ENCODE results near the gene MXD4. TPM values are rescaled to one million over a fixed set of nuclear protein-coding genes. Genes with fewer than 3 reads are reported as not detected.

The MXD4 gene
- total RNA-seq, 1 experiment from 2014 or later = 22.3 TPM

DNA sequence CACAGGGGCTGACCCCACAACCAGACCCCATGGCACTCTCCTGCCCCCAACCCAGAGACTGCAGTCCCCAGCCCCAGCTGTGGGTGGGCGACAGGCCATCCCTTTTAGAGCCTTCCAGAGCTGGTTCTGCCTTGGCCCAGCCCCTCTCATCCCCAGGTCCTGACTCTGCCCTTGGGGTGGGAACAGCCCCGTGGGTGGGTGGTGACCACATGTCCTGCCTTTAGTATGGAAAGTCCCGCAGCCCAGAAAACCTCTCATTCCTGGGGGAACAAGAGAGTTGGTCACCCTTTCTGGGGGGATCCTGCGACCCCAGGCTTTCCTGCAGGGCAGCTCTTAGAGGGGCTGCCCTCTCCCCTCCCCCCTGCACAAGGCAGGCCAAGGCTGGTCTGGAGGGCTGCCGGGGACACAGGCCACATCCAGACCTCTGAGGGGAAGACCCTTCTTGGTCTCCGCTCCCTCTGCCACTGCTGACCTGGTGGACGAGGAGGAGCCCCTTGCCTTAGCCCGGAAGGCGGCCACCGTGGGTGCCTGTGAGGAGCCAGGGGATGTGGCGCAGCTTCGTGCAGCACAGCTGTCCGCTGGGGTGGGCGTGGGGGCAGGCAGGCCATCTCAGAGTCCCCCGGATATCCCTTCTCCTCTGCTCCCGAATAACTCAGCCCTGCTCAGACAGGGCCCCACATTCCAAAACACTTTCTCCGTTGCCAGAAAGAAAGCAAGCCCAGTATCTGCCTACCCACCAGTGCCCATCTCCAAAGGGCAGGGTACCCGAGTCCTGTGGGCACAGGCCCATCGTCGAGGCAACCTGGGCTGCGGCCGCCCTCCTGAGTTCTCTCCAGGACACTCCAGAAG, 6.7 kb upstream of the MXD4 start:
- H3K27ac Mint-ChIP-seq (ENCODE audit: unreplicated experiment) = no peak overlapping the region
- H3K36me3 ChIP-seq (ENCODE audit: control insufficient read depth, insufficient read depth, low read length) = no peaks in the 10 kb centered on the region
- POLR2A ChIA-PET = interaction anchor here (0.6 kb wide), 1 partner anchor 325 kb away, joined by 3 read pairs; no protein-coding TSS in a partner anchor
- no peak overlapping the region for H3K4me3 ChIP-seq (ENCODE audit: low read depth, low read length)
- no TSS peak for BruUV-seq (replicated peaks)
- H3K4me1 ChIP-seq = no peaks in the 10 kb centered on the region
- H3K36me3 Mint-ChIP-seq (ENCODE audit: insufficient read depth, unreplicated experiment) = no peaks in the 10 kb centered on the region
- no peaks in the 10 kb centered on the region for H3K4me1 Mint-ChIP-seq (ENCODE audit: low read depth, unreplicated experiment)
- H3K27me3 ChIP-seq (replicated peaks; ENCODE audit: control insufficient read depth, insufficient read depth, low read length) = no peaks in the 10 kb centered on the region; the same call in 1 of the 2 replicates
- TF ChIP-seq, protein P1, sequence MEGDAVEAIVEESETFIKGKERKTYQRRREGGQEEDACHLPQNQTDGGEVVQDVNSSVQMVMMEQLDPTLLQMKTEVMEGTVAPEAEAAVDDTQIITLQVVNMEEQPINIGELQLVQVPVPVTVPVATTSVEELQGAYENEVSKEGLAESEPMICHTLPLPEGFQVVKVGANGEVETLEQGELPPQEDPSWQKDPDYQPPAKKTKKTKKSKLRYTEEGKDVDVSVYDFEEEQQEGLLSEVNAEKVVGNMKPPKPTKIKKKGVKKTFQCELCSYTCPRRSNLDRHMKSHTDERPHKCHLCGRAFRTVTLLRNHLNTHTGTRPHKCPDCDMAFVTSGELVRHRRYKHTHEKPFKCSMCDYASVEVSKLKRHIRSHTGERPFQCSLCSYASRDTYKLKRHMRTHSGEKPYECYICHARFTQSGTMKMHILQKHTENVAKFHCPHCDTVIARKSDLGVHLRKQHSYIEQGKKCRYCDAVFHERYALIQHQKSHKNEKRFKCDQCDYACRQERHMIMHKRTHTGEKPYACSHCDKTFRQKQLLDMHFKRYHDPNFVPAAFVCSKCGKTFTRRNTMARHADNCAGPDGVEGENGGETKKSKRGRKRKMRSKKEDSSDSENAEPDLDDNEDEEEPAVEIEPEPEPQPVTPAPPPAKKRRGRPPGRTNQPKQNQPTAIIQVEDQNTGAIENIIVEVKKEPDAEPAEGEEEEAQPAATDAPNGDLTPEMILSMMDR (IDR thresholded peaks at IDR 0.05; ENCODE audit: insufficient read depth in 1 of 2, low read depth in 1 of 2, low read length in 1 of 2, severe bottlenecking in 1 of 2, unreplicated experiment in 1 of 2) = no peak
- intact Hi-C loops (cut with micrococcal nuclease; ENCODE audit: unreplicated experiment) = no loop called here
- CTCF ChIA-PET = interaction anchor here (0.5 kb wide), 1 partner anchor 50 kb away, joined by 3 read pairs; no protein-coding TSS in a partner anchor
- no peaks in the 10 kb centered on the region for H3K9me3 Mint-ChIP-seq (ENCODE audit: unreplicated experiment)
- no peaks in the 10 kb centered on the region for H3K27me3 Mint-ChIP-seq (ENCODE audit: insufficient read depth, unreplicated experiment)
- H3K4me3 Mint-ChIP-seq (ENCODE audit: unreplicated experiment) = no peak overlapping the region
- no peak for DNase-seq
- no peaks in the 10 kb centered on the region for H3K9me3 ChIP-seq

DNA sequence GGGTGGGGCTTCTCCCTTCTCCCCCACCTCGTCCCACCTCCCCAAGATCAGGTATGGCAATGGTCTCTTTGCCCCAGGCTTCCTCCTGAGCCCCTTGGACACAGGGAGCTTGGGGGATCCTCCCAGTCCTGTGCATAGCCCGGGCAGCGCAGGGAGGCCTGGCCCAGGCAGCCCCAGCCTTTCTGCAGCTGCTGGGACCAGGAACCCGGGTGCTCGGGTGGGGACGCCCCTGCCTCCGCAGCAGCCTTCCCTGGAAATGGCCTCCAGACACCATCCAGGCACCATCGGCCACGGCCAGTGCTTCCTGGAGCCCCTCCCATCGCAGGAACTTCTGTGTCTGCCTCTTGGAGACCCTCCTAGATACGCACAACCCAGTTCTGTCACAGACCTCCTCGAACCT, 5.9 kb upstream of the MXD4 start:
- TF ChIP-seq, protein P1 (IDR thresholded peaks at IDR 0.05; ENCODE audit: insufficient read depth in 1 of 2, low read depth in 1 of 2, low read length in 1 of 2, severe bottlenecking in 1 of 2, unreplicated experiment in 1 of 2) = no peak
- H3K4me3 ChIP-seq (ENCODE audit: low read depth, low read length) = no peak overlapping the region
- Mint-ChIP-seq H3K27me3 (ENCODE audit: insufficient read depth, unreplicated experiment) (no peaks in the 10 kb centered on the region), H3K4me3 (ENCODE audit: unreplicated experiment) (no peak overlapping the region), H3K27ac (ENCODE audit: unreplicated experiment) (no peak overlapping the region), H3K4me1 (ENCODE audit: low read depth, unreplicated experiment) (no peaks in the 10 kb centered on the region), H3K36me3 (ENCODE audit: insufficient read depth, unreplicated experiment) (no peaks in the 10 kb centered on the region), H3K9me3 (ENCODE audit: unreplicated experiment) (no peaks in the 10 kb centered on the region)
- ChIA-PET POLR2A (no interaction called here), CTCF (no interaction called here)
- H3K4me1 ChIP-seq = no peaks in the 10 kb centered on the region
- H3K27me3 ChIP-seq (replicated peaks; ENCODE audit: control insufficient read depth, insufficient read depth, low read length) = no peaks in the 10 kb centered on the region; the same call in 1 of the 2 replicates
- intact Hi-C loops (cut with micrococcal nuclease; ENCODE audit: unreplicated experiment) = no loop called here
- BruUV-seq (replicated peaks) = no TSS peak
- no peak for DNase-seq
- H3K9me3 ChIP-seq = no peaks in the 10 kb centered on the region
- no peaks in the 10 kb centered on the region for H3K36me3 ChIP-seq (ENCODE audit: control insufficient read depth, insufficient read depth, low read length)

DNA sequence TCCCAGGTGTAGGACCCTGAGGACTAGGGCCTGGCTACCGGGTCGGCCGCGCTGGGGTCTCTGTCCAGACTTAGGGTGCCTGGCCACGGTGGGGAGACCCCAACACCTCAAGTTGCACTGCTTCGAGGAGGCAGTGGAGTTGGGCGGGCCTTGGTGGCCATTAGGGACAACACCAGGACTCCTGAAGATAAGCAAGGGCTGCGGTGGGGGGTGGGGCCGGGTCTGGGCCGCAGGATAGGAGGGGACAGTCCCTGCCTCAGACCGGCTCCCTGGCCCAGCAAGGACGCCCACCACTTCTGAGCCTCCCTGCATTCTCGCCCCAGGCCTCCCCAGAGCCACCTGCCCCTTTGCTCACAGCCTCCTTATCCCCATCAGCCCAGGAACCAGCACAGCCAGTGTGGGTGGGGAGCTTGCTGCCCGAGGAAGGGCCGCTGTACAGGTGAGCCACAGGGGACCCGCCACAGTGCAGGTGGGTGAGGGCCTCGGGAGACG, 5.5 kb upstream of the MXD4 start:
- no TSS peak for BruUV-seq (replicated peaks)
- no peaks in the 10 kb centered on the region for H3K9me3 ChIP-seq
- H3K4me1 ChIP-seq = no peaks in the 10 kb centered on the region
- Mint-ChIP-seq H3K27ac (ENCODE audit: unreplicated experiment) (no peak overlapping the region), H3K27me3 (ENCODE audit: insufficient read depth, unreplicated experiment) (no peaks in the 10 kb centered on the region), H3K36me3 (ENCODE audit: insufficient read depth, unreplicated experiment) (no peaks in the 10 kb centered on the region), H3K4me3 (ENCODE audit: unreplicated experiment) (no peak overlapping the region), H3K9me3 (ENCODE audit: unreplicated experiment) (no peaks in the 10 kb centered on the region), H3K4me1 (ENCODE audit: low read depth, unreplicated experiment) (no peaks in the 10 kb centered on the region)
- TF ChIP-seq, protein P1 (IDR thresholded peaks at IDR 0.05; ENCODE audit: insufficient read depth in 1 of 2, low read depth in 1 of 2, low read length in 1 of 2, severe bottlenecking in 1 of 2, unreplicated experiment in 1 of 2) = no peak
- ChIA-PET POLR2A (no interaction called here), CTCF (no interaction called here)
- DNase-seq = no peak
- H3K4me3 ChIP-seq (ENCODE audit: low read depth, low read length) = no peak overlapping the region
- intact Hi-C loops (cut with micrococcal nuclease; ENCODE audit: unreplicated experiment) = no loop called here
- H3K36me3 ChIP-seq (ENCODE audit: control insufficient read depth, insufficient read depth, low read length) = no peaks in the 10 kb centered on the region
- no peaks in the 10 kb centered on the region; the same call in 1 of the 2 replicates for H3K27me3 ChIP-seq (replicated peaks; ENCODE audit: control insufficient read depth, insufficient read depth, low read length)

All from Caco-2 (cell line).